Hematopoietic multipotent progenitor cell treated with erythropoietin and hydrocortisone succinate and interleukin-3 and kit ligand, for 17 days (in vitro differentiated cells): ENCODE results near the gene CCDC144A.
"Not testable (repeated sequence)": the region's sequence is repeated elsewhere in the genome, so short reads cannot be mapped to it uniquely, and the experiment has no call there.

ENCODE experiments used
- DNase-seq: peaks from one replicate; pipeline ENCODE4 v3.0.0-alpha.2; 2015; ENCODE audit warnings: low spot score

Gene CCDC144A

DNA sequence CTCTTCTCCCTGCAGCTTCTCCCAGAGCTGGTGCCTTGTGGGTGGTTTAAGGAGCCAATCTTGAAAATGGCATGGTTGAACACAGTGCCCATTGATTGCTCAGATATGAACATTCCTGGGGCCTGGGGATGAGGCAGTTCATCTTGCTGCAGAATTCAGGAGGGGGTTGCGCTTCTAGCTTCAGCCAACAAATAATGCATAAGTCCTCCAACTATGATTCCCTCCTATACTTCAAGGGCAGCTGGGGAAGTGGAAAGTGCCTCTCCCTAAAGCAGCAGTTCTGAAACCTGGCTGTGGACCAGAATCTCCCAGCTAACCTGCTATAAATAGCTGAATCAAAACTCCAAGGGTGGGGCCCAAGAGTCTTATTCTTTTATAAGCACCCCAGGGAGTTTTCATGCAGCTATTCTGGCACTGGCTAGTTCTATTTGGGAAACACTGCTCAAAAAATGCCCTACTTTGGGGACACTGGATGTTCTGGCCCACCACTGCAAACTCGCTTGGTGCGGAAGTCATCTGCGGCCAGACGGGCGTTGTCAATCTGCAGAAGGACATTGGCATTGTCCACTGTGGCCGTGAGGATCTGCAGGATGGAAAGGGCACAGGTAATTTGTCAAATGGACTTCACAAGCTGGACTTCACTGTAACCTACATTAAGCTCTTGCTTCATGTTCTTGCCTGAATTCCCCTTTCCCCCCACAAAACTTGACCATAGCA lies 130.3 kb downstream of the CCDC144A start:
- DNase-seq = peak; percentile 3

DNA sequence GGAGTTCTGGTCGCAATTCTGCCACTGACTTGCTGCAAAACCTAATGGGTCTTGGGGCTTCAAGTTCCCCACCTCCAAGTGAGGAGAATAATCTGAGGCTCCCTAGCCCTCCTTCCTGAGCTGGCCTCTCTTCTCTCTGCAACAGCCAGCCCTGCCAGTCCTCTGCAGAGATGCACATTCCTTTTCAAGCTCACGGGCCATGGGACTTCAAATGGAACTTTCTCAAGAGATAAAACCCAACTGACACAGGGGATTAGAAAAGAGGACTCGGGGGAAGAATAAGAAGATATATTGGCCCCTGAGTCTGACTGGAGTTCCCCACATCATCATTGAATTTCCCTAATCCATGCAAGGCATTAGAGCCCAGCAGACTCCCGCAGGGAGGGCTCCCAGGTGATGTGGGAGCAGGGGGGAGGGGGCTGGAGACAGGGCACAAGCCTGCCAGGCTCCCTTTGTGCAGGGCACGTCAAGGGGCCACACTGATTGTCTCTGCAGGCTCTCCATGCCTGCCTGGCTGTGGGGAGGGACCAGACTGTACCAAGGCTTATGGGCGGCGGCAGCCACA lies 131.0 kb downstream of the CCDC144A start:
- no peak for DNase-seq

DNA sequence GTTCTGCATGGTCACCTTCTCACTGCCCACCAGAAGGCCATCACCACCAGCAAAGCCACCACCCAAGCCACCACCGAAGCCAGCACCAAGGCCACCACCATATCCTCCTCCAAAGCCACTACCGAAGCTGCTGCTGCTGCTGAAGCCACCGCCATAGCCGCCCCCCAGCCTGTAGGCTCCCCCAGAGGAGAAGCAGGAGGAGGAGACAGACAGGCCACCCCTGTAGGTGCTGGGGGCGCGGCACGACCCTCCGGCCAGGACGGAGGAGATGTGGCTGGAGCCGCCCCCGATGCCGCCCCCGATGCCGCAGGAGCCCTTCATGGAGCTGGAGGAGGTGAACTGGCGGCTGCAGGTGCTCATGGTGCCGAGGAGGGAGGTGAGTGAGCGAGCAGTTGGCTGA lies 132.1 kb downstream of the CCDC144A start:
- DNase-seq = not testable (repeated sequence)

DNA sequence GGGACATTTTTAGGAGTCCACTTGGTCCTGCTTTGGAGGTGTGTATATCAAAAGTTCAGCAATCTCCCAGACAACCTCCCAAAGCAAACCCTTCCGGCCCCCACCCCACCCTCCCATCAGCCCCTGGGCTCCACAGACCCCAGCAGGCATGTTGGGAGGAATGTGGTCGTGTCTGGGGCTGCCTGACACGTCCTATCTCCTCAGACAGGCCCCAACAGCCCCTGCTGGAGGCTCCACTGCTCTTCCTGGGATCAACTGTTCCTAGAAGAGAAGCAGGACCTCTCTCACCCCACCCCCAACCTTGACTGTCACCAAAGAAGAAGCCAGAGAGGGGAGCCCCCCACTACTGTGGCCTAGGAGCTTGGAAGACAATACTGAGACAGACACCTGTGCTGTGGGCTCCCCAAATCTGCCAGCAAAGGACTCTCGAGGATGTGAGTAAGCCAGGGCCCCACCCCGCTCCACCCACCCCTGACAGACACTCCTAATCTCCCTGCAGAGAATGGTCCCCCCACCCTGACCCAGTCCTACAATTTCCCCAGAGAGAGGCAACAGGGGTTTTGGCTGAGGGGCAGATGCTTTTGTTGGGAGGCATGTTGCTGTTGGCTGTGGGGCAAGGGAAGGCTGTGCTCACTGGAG lies 133.8 kb downstream of the CCDC144A start:
- DNase-seq = not testable (repeated sequence)
